Chondrocyte (in vitro differentiated cells): ENCODE data around the gene MLPH. TPM values are rescaled to one million over a fixed set of nuclear protein-coding genes. Genes with fewer than 3 reads are reported as not detected.

Experiments
- DNase-seq: peaks from one replicate; pipeline ENCODE4 v3.0.0; 2021; ENCODE audit warnings: mixed read lengths, low spot score
- H3K27ac Mint-ChIP-seq: one replicate; pipeline ENCODE4 v1.8.0; 2021; ENCODE audit warnings: mild to moderate bottlenecking, moderate library complexity, mixed read lengths; ENCODE audit not compliant: unreplicated experiment
- H3K27me3 Mint-ChIP-seq: 2 replicates; pipeline ENCODE4 v1.8.0; 2021; ENCODE audit warnings: low read depth, mixed read lengths
- H3K36me3 Mint-ChIP-seq: 2 replicates; pipeline ENCODE4 v1.8.0; 2021; ENCODE audit warnings: low read depth, mixed read lengths
- H3K4me1 Mint-ChIP-seq: 2 replicates; pipeline ENCODE4 v1.8.0; 2021; ENCODE audit warnings: low read depth, mild to moderate bottlenecking, mixed read lengths
- H3K4me3 Mint-ChIP-seq: one replicate; pipeline ENCODE4 v1.8.0; 2021; ENCODE audit warnings: mild to moderate bottlenecking, moderate library complexity, mixed read lengths; ENCODE audit not compliant: unreplicated experiment
- H3K9me3 Mint-ChIP-seq: 2 replicates; pipeline ENCODE4 v1.8.0; 2021; ENCODE audit warnings: low read depth, mixed read lengths
- total RNA-seq: library from RNA; stranded (reverse); gene quantifications from 3 replicates; pipeline ENCODE4 v1.2.1, GENCODE V29; 2021
- TF ChIP-seq, protein P1 (sequence below): fragments of 200-600 bp; sonication (generic); IDR thresholded peaks from 2 replicates; pipeline ENCODE4 v1.5.0; 2021; ENCODE audit warnings: antibody characterized with exemption, mild to moderate bottlenecking, moderate library complexity

MLPH gene
- total RNA-seq, 1 donor from 2014 or later = 6.1 TPM

DNA sequence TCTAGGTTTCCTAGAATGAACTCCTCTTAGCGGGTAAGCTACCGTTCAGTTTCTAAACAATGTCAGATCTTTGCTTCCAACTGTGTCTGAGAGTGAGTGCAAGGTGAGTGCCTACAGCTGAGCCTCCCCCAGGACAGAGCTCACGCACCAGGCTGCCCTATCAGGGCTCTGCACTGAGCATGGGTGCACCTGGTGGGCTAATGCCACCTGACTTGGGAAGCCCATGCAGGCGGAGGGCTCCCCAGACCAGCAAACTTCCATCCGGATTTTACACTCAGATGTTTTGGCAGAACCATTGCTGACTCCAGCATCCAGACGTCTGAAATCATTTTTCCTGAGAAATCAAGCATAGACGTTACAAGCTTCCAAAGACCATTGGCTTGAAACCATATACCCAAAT lies 16.1 kb upstream of the MLPH start:
- H3K36me3 Mint-ChIP-seq = no peaks in the 10 kb centered on the region
- no peak for DNase-seq
- TF ChIP-seq, protein P1, sequence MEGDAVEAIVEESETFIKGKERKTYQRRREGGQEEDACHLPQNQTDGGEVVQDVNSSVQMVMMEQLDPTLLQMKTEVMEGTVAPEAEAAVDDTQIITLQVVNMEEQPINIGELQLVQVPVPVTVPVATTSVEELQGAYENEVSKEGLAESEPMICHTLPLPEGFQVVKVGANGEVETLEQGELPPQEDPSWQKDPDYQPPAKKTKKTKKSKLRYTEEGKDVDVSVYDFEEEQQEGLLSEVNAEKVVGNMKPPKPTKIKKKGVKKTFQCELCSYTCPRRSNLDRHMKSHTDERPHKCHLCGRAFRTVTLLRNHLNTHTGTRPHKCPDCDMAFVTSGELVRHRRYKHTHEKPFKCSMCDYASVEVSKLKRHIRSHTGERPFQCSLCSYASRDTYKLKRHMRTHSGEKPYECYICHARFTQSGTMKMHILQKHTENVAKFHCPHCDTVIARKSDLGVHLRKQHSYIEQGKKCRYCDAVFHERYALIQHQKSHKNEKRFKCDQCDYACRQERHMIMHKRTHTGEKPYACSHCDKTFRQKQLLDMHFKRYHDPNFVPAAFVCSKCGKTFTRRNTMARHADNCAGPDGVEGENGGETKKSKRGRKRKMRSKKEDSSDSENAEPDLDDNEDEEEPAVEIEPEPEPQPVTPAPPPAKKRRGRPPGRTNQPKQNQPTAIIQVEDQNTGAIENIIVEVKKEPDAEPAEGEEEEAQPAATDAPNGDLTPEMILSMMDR = no peak
- H3K4me3 Mint-ChIP-seq = no peak overlapping the region
- H3K27ac Mint-ChIP-seq = no peak overlapping the region
- H3K4me1 Mint-ChIP-seq = peaks cover 23% of the 10 kb centered on the region
- H3K27me3 Mint-ChIP-seq = no peaks in the 10 kb centered on the region
- H3K9me3 Mint-ChIP-seq = no peaks in the 10 kb centered on the region

DNA sequence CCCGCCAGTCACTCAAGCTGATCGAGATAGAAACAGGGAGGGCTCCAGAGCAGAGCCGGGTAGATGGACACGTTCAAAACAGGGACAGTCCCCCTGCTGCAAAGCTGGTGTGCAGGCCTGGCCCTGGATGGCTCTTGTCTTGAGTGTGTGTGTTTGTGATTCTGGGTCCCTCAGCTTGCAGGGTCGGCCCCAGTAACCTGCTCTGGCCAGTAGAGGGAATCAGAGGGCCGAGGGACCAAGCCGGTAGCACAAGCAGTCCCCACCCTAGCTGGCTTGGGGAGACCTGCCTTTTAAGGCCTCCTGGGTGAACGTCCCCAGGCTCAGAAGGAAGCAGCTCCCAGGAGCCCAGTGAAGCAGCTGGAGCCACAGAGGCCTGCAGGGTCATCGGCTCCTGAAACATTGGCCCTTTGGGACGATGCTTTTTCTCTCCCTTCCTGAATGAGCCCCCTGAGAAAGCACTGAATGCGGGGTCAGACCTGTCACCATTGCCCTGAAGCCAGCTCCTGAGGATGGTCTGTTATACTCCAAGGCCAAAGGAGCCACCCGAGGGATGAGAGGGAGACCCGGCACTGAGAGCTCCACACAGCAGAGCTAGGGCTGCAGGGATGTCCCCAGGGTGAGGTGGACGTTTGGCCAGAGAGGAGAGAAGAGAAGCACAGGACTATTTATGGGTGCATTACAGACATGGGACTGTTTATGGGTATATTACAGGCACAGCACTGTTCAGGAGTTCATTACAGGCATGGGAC lies 15.4 kb upstream of the MLPH start:
- Mint-ChIP-seq H3K27me3 (no peaks in the 10 kb centered on the region), H3K4me3 (no peak overlapping the region), H3K9me3 (no peaks in the 10 kb centered on the region), H3K36me3 (no peaks in the 10 kb centered on the region), H3K4me1 (peaks cover 22% of the 10 kb centered on the region), H3K27ac (no peak overlapping the region)
- DNase-seq = no peak
- TF ChIP-seq, protein P1 = peak; percentile 72

DNA sequence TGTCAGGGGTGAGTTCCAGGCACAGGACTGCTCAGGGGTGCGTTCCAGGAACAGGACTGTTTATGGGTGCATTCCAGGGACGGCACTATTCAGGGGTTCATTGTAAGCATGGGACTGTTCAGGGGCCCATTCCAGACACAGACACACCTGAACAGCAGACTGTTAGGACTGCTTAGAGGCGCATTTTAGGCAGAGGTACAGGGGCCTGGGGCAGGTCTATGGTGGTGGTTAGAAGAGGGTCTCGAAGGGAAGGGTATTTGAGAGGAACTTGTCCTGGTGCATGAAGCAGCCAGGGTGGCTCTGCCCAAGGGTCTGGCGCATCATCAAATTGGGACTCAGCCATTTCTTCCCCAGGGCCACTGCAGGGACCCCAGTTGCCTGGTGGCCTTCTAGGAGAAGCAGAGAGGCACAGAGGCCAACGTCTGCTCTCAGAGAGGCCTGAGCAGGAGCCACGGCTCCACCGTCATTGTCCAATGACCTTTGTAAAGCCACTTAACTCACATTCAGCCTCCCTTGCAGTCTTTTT lies 14.8 kb upstream of the MLPH start:
- no peaks in the 10 kb centered on the region for H3K36me3 Mint-ChIP-seq
- TF ChIP-seq, protein P1 = no peak
- no peaks in the 10 kb centered on the region for H3K9me3 Mint-ChIP-seq
- peak overlapping the region; percentile 59 for H3K27ac Mint-ChIP-seq
- no peak for DNase-seq
- no peaks in the 10 kb centered on the region for H3K27me3 Mint-ChIP-seq
- H3K4me1 Mint-ChIP-seq = peaks cover 22% of the 10 kb centered on the region
- no peak overlapping the region for H3K4me3 Mint-ChIP-seq

DNA sequence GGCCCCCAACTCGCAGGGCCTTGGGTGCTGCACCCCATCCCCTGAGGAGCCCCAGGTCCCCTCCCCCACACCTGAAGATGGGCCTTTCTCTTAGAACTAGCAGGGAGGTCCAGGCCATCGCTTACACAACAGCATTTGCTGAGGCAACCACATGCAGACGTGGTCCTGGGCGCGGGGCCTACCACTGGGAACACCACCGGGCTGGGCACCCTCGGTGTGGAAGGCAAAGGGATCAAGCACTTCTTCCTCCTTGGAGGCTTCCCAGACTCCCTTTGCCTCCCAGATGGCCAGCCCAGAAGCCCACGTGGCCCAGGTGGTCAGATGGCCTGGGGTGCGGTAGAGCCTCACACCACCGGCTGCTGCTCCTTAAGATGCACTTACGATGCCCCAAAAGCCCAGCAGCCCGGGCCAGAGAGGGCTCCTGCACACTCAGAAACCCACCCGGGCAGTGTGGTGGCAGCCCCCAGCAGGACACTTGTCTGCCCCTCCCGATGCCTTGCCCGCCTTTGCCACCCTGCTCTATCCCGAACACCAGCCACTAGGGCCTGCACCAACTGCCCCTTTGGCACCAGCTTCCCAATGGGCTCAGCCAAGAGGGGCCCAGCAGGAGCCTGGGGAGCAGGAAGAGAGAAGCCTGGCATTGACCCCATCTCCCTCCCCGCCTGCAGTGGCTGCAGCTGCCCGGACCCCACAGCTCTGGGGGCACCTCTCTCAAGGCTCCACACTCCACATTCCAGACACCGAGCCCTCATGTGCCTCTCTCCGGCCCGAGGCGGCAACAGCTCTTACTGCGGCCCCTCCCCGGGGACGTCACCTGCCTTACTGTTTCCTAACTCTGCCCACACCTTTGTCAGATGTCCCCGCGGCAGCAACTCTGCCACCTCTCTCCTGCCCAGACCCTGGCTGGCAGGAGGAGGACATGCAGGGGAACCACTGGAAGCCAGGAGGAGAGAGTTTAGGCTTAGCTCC lies 13.9 kb upstream of the MLPH start:
- Mint-ChIP-seq H3K27me3 (no peaks in the 10 kb centered on the region), H3K27ac (peak overlapping the region; percentile 96)

More for the DNA sequence above, 13.9 kb upstream of the MLPH start:
- Mint-ChIP-seq H3K4me3 (no peak overlapping the region), H3K4me1 (peaks cover 22% of the 10 kb centered on the region), H3K9me3 (no peaks in the 10 kb centered on the region), H3K36me3 (no peaks in the 10 kb centered on the region)
- TF ChIP-seq, protein P1 = no peak
- no peak for DNase-seq
